Daoy (cell line): ENCODE results near the gene FILIP1. TPM values are rescaled to one million over a fixed set of nuclear protein-coding genes. Genes with fewer than 3 reads are reported as not detected.

Source experiments
- DNase-seq: peaks from one replicate; pipeline ENCODE4 v3.0.0-alpha.2; 2015; ENCODE audit warnings: low read depth
- total RNA-seq: library from RNA; depleted of rRNA; stranded (reverse); fragments of >200 nt; shearing (Covaris generic); gene quantifications from 2 replicates; pipeline ENCODE4 v1.2.3, GENCODE V29; 2014

FILIP1 gene
- total RNA-seq, 1 experiment from 2014 or later = 0.40 TPM

GRCh38 chr6:75296811-75297779 lies 196.5 kb downstream of the FILIP1 start:
- DNase-seq = peak; percentile 55

- DNase-seq = no peak
Measured at GRCh38 chr6:75292555-75292954, 201.0 kb downstream of the FILIP1 start.

GRCh38 chr6:75291744-75292143 lies 201.9 kb downstream of the FILIP1 start:
- no peak for DNase-seq

GRCh38 chr6:75291331-75291730 lies 202.3 kb downstream of the FILIP1 start:
- no peak for DNase-seq

GRCh38 chr6:75290136-75290945 lies 203.3 kb downstream of the FILIP1 start:
- DNase-seq = no peak

GRCh38 chr6:75288023-75288422 lies 205.6 kb downstream of the FILIP1 start:
- DNase-seq = no peak

GRCh38 chr6:75287424-75287823 lies 206.2 kb downstream of the FILIP1 start:
- no peak for DNase-seq

- DNase-seq = no peak
Measured at GRCh38 chr6:75286955-75287354, 206.6 kb downstream of the FILIP1 start.

- DNase-seq = no peak
Measured at GRCh38 chr6:75285283-75285639, 208.3 kb downstream of the FILIP1 start.

- peak; percentile 100 for DNase-seq
Measured at GRCh38 chr6:75284632-75285282, 208.8 kb downstream of the FILIP1 start, which contains the start of gene TMEM30A. Gene TMEM30A (minus strand): TSS chr6:75284792. CDS start chr6:75284638, 154 bp downstream.

DNA sequence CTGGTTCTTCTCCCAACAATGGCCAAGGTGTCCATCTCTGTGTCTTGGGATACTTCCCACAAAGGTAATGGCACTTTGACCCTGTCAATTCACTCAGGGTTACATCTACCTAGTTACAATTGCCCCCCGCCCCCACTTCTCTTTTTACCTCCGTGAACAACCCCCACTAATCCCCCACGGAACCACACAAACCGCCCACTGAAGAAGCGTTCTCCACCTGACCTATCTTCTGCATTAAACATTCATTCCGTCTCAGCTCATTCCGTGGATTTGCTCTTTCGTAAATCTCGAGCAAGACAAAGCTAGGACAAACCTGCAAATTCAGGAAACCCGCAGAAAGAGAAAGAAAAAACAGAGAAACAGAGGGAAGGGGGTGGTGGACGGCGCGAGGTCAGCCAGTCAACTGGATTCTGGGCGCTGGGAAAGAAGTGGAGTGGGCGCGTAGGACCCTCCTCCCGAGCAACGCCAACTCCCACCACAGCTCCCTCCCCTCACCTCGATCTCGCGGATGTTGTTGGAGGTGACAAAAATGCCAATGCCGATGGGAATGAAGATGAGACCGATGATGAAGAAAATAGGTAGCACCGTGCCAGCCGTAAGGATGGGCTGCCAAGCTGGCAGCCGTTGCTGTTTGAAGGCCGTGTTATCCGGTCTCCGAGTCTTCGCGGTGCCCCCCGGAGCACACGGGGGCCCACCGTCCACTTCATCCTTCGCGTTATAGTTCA lies 209.5 kb downstream of the FILIP1 start:
- no peak for DNase-seq

DNA sequence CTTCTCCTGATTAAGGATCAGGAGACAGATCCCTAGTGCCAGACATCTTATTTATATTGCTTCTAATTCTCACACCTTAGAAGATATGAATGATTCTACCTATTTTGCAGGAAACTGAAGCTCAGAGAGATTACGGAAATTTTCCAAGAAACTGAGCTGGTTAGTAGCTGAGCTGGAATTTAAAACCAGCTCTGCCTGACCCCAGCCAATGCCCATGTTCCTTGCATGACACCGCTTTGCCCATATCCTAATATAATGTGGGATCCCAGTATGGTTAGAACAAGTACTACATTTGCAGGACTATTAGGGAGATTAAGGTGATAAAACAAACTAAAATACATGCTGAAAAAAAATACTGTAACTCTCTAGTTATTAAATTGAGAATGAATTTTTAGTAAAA lies 210.9 kb downstream of the FILIP1 start:
- peak; percentile 9 for DNase-seq

- no peak for DNase-seq
Measured at GRCh38 chr6:75281653-75282052, 211.9 kb downstream of the FILIP1 start.

- no peak for DNase-seq
Measured at GRCh38 chr6:75280131-75280855, 213.3 kb downstream of the FILIP1 start.

DNA sequence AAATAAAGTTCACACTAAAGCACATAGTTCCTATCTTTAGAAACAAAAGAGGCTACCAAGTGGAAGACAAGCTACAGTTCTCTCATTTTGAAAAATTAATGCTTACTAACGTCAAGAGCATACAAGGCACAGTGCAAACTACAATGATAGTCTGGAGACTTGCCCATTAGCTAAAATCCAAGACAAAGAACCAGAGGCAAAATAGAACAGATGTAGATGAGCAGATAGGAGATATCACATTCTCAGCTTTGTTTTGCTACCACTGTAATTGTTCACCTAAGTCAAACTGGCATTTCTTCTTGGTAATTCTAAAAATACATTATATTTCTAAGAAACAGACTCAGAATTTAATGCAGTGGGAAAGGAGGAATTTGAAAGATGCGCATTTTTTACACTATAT lies 214.2 kb downstream of the FILIP1 start:
- DNase-seq = no peak

- no peak for DNase-seq
Measured at GRCh38 chr6:75278474-75279077, 215.0 kb downstream of the FILIP1 start.

DNA sequence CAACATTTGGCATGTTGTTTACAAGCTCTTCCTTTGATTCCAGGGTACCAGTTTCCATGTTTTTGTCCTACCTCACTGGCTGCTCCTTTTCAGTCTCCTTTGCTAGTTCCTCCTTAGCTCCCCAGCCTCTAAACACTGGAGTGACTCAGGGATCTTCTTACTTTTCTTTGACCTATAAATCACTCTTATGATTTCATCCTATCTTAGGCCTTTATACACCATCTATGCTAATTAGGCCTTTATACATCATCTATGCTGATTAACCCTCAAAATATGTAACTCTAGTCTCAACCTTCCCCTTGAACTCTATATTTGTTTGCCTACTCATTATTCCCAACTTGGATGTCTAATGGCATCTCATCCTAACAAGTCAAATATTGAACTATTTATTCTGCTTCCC lies 218.5 kb downstream of the FILIP1 start:
- DNase-seq = peak; percentile 65

- DNase-seq = no peak
Measured at GRCh38 chr6:75273009-75273408, 220.6 kb downstream of the FILIP1 start.

- DNase-seq = no peak
Measured at GRCh38 chr6:75272145-75272840, 221.3 kb downstream of the FILIP1 start.

DNA sequence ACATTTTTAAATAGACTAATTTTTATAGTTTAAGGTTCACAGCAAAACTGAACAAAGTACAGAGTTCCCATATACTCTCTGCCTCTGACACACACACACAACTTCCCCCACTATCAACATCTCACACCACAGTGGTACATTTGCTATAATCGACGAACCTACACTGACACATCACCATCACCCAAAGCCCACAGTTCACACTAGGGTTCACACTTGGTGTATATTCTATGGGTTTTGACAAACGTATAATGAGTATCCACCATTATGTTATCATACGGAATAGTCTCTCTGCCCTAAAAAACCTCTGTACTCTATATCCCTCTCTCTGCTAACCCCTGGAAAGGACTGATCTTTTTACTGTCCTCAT lies 224.6 kb downstream of the FILIP1 start:
- no peak for DNase-seq
